A549 treated with AZD9567 at 1 μM for 4 hours (cell line): ENCODE data around the gene SPAAR. TPM values are rescaled to one million over a fixed set of nuclear protein-coding genes. Genes with fewer than 3 reads are reported as not detected.

Experiments used
- total RNA-seq: library from RNA; stranded (reverse); fragments of 200-300 nt; extraction: Qiagen RNA extraction; gene quantifications from 5 replicates; pipeline ENCODE4 v1.2.3, GENCODE V29; 2022; ENCODE audit not compliant: insufficient read depth

Gene SPAAR, protein sequence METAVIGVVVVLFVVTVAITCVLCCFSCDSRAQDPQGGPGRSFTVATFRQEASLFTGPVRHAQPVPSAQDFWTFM
- 0.05 TPM in 1 of 5 replicates, not detected in the others for total RNA-seq

DNA sequence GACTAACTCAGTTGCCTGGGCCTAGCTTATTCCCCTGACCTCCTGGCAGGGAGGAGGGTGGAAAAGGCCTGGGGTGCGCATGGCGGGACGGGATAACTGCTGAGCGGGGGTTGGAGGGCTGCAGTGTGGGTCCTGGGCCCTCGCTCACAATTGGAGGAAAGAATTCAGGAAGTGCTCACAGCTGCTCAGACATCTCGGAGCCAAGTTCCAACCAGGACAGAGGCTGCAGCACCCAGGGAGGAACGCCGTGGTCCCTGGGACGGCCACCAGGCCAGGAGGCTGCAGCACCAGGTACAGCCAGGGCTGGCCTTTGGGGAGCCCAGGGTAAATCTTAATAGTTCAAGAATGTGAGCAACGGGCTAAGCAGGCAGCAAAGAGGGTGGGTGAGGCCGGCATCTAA, at the start of gene SPAAR:
Gene SPAAR (plus strand): TSS at position 217 of the 400 bp plus-strand sequence. CDS start 974 bp downstream, outside the sequence.

DNA sequence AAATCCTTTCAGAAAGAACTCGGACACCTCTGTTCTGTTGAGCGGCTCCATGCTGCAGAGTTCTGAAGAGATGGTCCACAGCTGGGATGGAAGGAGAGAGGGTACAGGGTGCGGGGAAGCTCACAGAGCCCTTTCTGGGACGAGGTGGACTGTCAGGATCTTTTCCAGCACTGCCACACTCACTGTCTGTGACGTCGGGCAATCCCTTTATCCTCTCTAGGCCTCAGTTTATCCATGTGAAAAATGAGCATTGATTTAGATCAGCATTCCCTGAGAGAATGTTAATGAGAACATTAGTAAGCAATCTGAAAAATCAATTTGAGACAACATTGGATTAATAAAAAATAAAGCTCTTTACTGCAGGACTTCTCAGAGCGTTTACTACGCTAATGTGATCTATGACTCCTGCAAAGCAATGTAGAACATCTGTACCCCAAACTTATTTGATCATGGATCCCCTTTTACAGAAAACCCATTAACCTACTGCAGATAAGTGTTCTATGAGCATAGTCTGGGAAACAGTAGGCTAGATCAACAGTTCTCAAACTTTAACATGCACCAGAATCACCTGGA, 38.9 kb upstream of the SPAAR start, which contains the start of gene OR13J1:
Gene OR13J1 (minus strand): TSS at position 51 of the 573 bp plus-strand sequence. CDS start 0 bp downstream, at position 51.

DNA sequence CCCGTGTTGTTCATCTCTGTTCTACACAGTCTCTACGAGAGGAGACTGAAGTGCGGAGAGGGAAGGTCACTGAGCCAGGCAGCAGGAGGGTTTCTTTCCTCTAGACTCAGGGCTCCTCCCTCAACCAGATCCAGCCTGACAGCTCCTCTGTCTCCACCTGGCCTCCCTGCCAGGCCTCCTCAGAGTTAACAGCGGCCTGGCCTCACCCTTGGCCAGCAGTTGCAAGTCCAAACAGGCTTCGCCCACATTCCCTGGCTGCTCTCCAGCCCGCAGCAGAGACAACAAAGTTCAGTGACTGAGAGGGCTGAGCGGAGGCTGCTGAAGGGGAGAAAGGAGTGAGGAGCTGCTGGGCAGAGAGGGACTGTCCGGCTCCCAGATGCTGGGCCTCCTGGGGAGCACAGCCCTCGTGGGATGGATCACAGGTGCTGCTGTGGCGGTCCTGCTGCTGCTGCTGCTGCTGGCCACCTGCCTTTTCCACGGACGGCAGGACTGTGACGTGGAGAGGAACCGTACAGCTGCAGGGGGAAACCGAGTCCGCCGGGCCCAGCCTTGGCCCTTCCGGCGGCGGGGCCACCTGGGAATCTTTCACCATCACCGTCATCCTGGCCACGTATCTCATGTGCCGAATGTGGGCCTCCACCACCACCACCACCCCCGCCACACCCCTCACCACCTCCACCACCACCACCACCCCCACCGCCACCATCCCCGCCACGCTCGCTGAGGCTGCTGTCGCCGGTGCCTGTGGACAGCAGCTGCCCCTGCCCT, 3.2 kb upstream of the SPAAR start, which contains the start of gene HRCT1:
Gene HRCT1 (plus strand): TSS at position 291 of the 768 bp plus-strand sequence. CDS start 86 bp downstream, at position 377.

DNA sequence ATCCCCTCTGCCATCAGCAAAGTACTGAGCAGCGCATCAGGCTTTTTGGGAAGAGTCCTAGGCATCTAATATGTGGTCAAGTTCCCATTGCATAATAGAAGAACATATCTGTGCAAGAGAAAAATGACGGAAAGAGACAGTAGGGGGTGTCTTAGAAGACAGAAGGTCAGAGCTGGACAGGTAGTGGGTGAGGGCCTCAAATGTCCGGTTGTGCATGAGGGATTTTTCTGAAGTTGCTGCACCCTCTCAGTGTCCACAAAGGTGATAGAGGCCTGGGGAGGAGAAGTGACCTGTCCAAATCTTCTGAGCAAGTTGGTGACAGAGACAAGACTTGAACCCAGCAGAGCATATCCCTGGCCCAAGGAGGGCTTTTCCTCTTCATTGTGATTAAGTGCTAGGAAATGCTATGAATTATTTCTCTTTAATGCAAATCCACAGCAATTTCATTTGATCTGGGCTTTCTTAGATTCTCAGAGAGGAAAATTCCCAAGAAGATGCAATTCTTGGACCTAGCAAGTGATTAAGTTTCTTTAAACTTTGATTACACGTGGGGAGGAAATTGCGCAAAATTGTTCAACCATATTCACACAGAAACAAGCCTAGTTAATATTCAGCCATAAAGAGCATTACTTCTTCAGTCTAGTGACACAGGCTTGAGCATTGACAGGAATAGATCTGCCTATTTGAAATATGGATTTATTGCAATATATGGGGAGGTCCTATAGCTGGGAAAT, 49.0 kb downstream of the SPAAR start, which contains the start of gene OR2S2:
Gene OR2S2 (minus strand): TSS at position 51 of the 734 bp plus-strand sequence. CDS start 56 bp downstream, outside the sequence.

Other genes starting within 250 kb of the SPAAR start
- 10.5 to 16.6 TPM (median 15.3 TPM) in 5 replicates for gene ARHGEF39, start 244.3 kb upstream of the SPAAR start, total RNA-seq
- 3.6 to 9.1 TPM (median 6.0 TPM) in 5 replicates for gene CA9, start 235.6 kb upstream of the SPAAR start, total RNA-seq
- 630 to 705 TPM (median 658 TPM) in 5 replicates for gene TPM2, start 219.6 kb upstream of the SPAAR start, total RNA-seq
- gene TLN1, start 177.3 kb upstream of the SPAAR start, total RNA-seq: 112 to 140 TPM (median 116 TPM) in 5 replicates
- gene CREB3, start 176.8 kb upstream of the SPAAR start, total RNA-seq: 55.7 to 63.0 TPM (median 56.5 TPM) in 5 replicates
- gene GBA2, start 160.3 kb upstream of the SPAAR start, total RNA-seq: 31.9 to 45.0 TPM (median 40.0 TPM) in 5 replicates
- 12.8 to 15.8 TPM (median 14.8 TPM) in 5 replicates for gene RGP1, start 160.2 kb upstream of the SPAAR start, total RNA-seq
- 0.23 to 0.29 TPM (median 0.26 TPM) in 3 of 5 replicates, not detected in the others for gene MSMP, start 155.2 kb upstream of the SPAAR start, total RNA-seq
- gene NPR2, start 117.9 kb upstream of the SPAAR start, total RNA-seq: 4.8 to 5.5 TPM (median 5.5 TPM) in 4 of 5 replicates, not detected in the other
- gene SPAG8, start 97.2 kb upstream of the SPAAR start, total RNA-seq: 0.21 to 0.47 TPM (median 0.40 TPM) in 4 of 5 replicates, not detected in the other
- gene HINT2, start 94.4 kb upstream of the SPAAR start, total RNA-seq: 60.2 to 112 TPM (median 101 TPM) in 5 replicates
- not detected in 5 replicates for gene FAM221B, start 80.8 kb upstream of the SPAAR start, total RNA-seq
- gene TMEM8B, start 80.3 kb upstream of the SPAAR start, total RNA-seq: 1.5 to 3.6 TPM (median 3.1 TPM) in 5 replicates
- gene OR13J1, start 39.1 kb upstream of the SPAAR start, total RNA-seq: not detected in 5 replicates
- gene HRCT1, start 3.3 kb upstream of the SPAAR start, total RNA-seq: 0.17 to 0.23 TPM (median 0.19 TPM) in 4 of 5 replicates, not detected in the other
- not detected in 5 replicates for gene OR2S2, start 48.7 kb downstream of the SPAAR start, total RNA-seq
- 5.7 to 10.7 TPM (median 6.5 TPM) in 5 replicates for gene RECK, start 127.4 kb downstream of the SPAAR start, total RNA-seq
- 8.3 to 15.0 TPM (median 9.1 TPM) in 5 replicates for gene GLIPR2, start 227.2 kb downstream of the SPAAR start, total RNA-seq